ENCODE measurements around the gene IQCE. TPM values are rescaled to one million over a fixed set of nuclear protein-coding genes. Genes with fewer than 3 reads are reported as not detected.

IQCE gene
- polyA plus RNA-seq, 1 donor from 2014 or later = 21.2 TPM

GRCh38 chr7:2661096-2661449 lies 102.3 kb downstream of the IQCE start:
- Histone ChIP-seq H3K9ac (ENCODE audit: low read length) (no peak overlapping the region), H3K9me3 (ENCODE audit: low read length) (no peaks in the 10 kb centered on the region), H4K20me1 (ENCODE audit: insufficient read depth) (no peaks in the 10 kb centered on the region), H3K36me3 (ENCODE audit: insufficient read depth, low read length) (no peaks in the 10 kb centered on the region), H3K9me2 (ENCODE audit: insufficient read depth, low read length) (no peaks in the 10 kb centered on the region), H3K79me2 (replicated peaks; ENCODE audit: insufficient read depth, low read length) (no peaks in the 10 kb centered on the region), H3K4me2 (ENCODE audit: low read length) (no peak overlapping the region), H3K4me3 (ENCODE audit: low read length) (no peak overlapping the region), H3F3A (ENCODE audit: insufficient read depth, low read length, poor library complexity, severe bottlenecking) (no peaks in the 10 kb centered on the region), H3K27me3 (ENCODE audit: insufficient read depth, low read depth, low read length) (no peaks in the 10 kb centered on the region), H3K27ac (ENCODE audit: low read length) (no peak overlapping the region), H2AFZ (ENCODE audit: low read depth, low read length) (no peak overlapping the region)
- TF ChIP-seq CTCF (IDR thresholded peaks at IDR 0.05; ENCODE audit: poor library complexity, severe bottlenecking) (no peak), EZH2 (IDR thresholded peaks at IDR 0.05; ENCODE audit: borderline replicate concordance, insufficient read depth, low read length, poor library complexity, severe bottlenecking) (no peak), TAF1 (IDR thresholded peaks at IDR 0.05; ENCODE audit: low read depth) (no peak), SMC3 (conservative IDR thresholded peaks at IDR 0.05; ENCODE audit: poor library complexity) (no peak), MXI1 (conservative IDR thresholded peaks at IDR 0.05; ENCODE audit: poor library complexity, severe bottlenecking) (no peak), EP300 (conservative IDR thresholded peaks at IDR 0.05; ENCODE audit: poor library complexity, severe bottlenecking) (no peak), POLR2AphosphoS5 (IDR thresholded peaks at IDR 0.05) (no peak)
- TF ChIP-seq, protein P1, sequence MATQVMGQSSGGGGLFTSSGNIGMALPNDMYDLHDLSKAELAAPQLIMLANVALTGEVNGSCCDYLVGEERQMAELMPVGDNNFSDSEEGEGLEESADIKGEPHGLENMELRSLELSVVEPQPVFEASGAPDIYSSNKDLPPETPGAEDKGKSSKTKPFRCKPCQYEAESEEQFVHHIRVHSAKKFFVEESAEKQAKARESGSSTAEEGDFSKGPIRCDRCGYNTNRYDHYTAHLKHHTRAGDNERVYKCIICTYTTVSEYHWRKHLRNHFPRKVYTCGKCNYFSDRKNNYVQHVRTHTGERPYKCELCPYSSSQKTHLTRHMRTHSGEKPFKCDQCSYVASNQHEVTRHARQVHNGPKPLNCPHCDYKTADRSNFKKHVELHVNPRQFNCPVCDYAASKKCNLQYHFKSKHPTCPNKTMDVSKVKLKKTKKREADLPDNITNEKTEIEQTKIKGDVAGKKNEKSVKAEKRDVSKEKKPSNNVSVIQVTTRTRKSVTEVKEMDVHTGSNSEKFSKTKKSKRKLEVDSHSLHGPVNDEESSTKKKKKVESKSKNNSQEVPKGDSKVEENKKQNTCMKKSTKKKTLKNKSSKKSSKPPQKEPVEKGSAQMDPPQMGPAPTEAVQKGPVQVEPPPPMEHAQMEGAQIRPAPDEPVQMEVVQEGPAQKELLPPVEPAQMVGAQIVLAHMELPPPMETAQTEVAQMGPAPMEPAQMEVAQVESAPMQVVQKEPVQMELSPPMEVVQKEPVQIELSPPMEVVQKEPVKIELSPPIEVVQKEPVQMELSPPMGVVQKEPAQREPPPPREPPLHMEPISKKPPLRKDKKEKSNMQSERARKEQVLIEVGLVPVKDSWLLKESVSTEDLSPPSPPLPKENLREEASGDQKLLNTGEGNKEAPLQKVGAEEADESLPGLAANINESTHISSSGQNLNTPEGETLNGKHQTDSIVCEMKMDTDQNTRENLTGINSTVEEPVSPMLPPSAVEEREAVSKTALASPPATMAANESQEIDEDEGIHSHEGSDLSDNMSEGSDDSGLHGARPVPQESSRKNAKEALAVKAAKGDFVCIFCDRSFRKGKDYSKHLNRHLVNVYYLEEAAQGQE (IDR thresholded peaks at IDR 0.05; ENCODE audit: borderline replicate concordance) = no peak

DNA sequence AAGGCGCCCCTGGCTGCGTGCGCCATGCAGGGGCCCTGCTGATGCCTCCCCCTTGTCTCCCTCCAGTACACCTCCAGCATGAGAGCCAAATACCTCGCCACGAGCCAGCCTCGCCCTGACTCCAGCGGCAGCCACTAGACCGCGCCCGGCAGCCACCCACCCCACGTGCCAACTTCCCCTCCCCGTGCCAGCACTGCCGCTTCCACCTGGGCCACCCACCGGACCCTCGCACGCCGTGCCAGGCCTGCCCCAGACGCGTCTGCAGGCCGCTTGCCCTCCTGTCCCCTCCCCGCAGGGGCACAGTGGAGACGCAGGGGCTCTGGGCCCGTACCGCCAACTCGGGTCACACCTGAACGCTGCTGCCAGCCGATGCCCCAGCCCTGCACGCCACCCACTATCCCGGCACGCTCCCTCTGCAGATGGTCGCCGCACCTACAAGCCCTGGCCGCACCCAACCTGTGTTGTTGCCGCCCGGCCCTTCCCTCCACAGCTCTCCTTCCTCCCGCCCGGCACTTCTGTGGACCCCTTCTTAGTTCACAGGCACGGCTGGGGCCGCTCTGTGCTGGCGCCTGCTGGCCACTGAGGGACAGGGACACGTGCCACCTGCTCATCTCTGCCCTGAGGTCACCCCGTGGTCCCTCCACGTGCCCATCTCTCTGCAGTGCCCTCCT lies 103.0 kb downstream of the IQCE start:
- H4K20me1 ChIP-seq (ENCODE audit: insufficient read depth) = no peaks in the 10 kb centered on the region
- H3K36me3 ChIP-seq (ENCODE audit: insufficient read depth, low read length) = no peaks in the 10 kb centered on the region
- H3K27ac ChIP-seq (ENCODE audit: low read length) = no peak overlapping the region

More for the DNA sequence above, 103.0 kb downstream of the IQCE start:
- Histone ChIP-seq H3K4me2 (ENCODE audit: low read length) (no peak overlapping the region), H3F3A (ENCODE audit: insufficient read depth, low read length, poor library complexity, severe bottlenecking) (no peaks in the 10 kb centered on the region), H3K9me2 (ENCODE audit: insufficient read depth, low read length) (no peaks in the 10 kb centered on the region), H3K4me3 (ENCODE audit: low read length) (no peak overlapping the region), H3K79me2 (replicated peaks; ENCODE audit: insufficient read depth, low read length) (no peaks in the 10 kb centered on the region), H2AFZ (ENCODE audit: low read depth, low read length) (no peak overlapping the region), H3K9me3 (ENCODE audit: low read length) (no peaks in the 10 kb centered on the region), H3K27me3 (ENCODE audit: insufficient read depth, low read depth, low read length) (no peaks in the 10 kb centered on the region), H3K9ac (ENCODE audit: low read length) (no peak overlapping the region)
- TF ChIP-seq SMC3 (conservative IDR thresholded peaks at IDR 0.05; ENCODE audit: poor library complexity) = no peak
- TF ChIP-seq POLR2AphosphoS5 (IDR thresholded peaks at IDR 0.05) = no peak
- TF ChIP-seq, protein P1 (IDR thresholded peaks at IDR 0.05; ENCODE audit: borderline replicate concordance) = no peak
- TF ChIP-seq CTCF (IDR thresholded peaks at IDR 0.05; ENCODE audit: poor library complexity, severe bottlenecking) = no peak
- TF ChIP-seq TAF1 (IDR thresholded peaks at IDR 0.05; ENCODE audit: low read depth) = no peak
- TF ChIP-seq RAD21 (conservative IDR thresholded peaks at IDR 0.05) = no peak
- TF ChIP-seq EP300 (conservative IDR thresholded peaks at IDR 0.05; ENCODE audit: poor library complexity, severe bottlenecking) = no peak
- TF ChIP-seq EZH2 (IDR thresholded peaks at IDR 0.05; ENCODE audit: borderline replicate concordance, insufficient read depth, low read length, poor library complexity, severe bottlenecking) = no peak
- no peak for TF ChIP-seq MXI1 (conservative IDR thresholded peaks at IDR 0.05; ENCODE audit: poor library complexity, severe bottlenecking)

Measured in neural cell (in vitro differentiated cells).